HepG2 (cell line): ENCODE measurements around the gene TRIM7. TPM values are rescaled to one million over a fixed set of nuclear protein-coding genes. Genes with fewer than 3 reads are reported as not detected.

Experiments used
- HDAC2 ChIP-seq: sonication (generic); formaldehyde crosslinking; IDR thresholded peaks from 2 replicates; pipeline ENCODE4 v1.4.0; 2020; ENCODE audit warnings: missing genetic modification reagents
- KLF16 ChIP-seq, 2 experiments: sonication (generic) in 1 of 2; formaldehyde crosslinking in 1 of 2; IDR thresholded peaks; 2 replicates each; pipeline versions ENCODE4 v1.6.1 to v1.8.0; 2016 to 2023; ENCODE audit warnings: missing genetic modification reagents in 2 of 2, missing compliant biosample characterization in 1 of 2
- MAF1 ChIP-seq: sonication (generic); formaldehyde crosslinking; IDR thresholded peaks from 2 replicates; pipeline ENCODE4 v1.5.0; 2020; ENCODE audit warnings: missing genetic modification reagents, borderline replicate concordance
- MIER3 ChIP-seq: IDR thresholded peaks from 2 replicates; pipeline ENCODE4 v1.6.1; 2016; ENCODE audit warnings: missing compliant biosample characterization, borderline replicate concordance
- PAX8 ChIP-seq: sonication (generic); formaldehyde crosslinking; IDR thresholded peaks from 2 replicates; pipeline ENCODE4 v1.8.0; 2022; ENCODE audit warnings: mild to moderate bottlenecking, missing genetic modification reagents, borderline replicate concordance
- THAP7 ChIP-seq: sonication (generic); formaldehyde crosslinking; IDR thresholded peaks from 2 replicates; pipeline ENCODE4 v1.8.1; 2023; ENCODE audit warnings: mild to moderate bottlenecking, missing genetic modification reagents
- THRA ChIP-seq: sonication (generic); formaldehyde crosslinking; IDR thresholded peaks from 2 replicates; pipeline ENCODE4 v1.4.0; 2020; ENCODE audit warnings: missing genetic modification reagents, borderline replicate concordance
- ZBTB14 ChIP-seq: sonication (generic); formaldehyde crosslinking; IDR thresholded peaks from 2 replicates; pipeline ENCODE4 v1.4.0; 2020; ENCODE audit warnings: missing genetic modification reagents
- ZNF230 ChIP-seq: sonication (generic); formaldehyde crosslinking; IDR thresholded peaks from 2 replicates; pipeline ENCODE4 v1.4.0; 2020; ENCODE audit warnings: mild to moderate bottlenecking, missing genetic modification reagents
- ZNF484 ChIP-seq: sonication (generic); formaldehyde crosslinking; IDR thresholded peaks from 2 replicates; pipeline ENCODE4 v1.5.1; 2020; ENCODE audit warnings: mild to moderate bottlenecking, low read depth, missing genetic modification reagents, borderline replicate concordance
- ZNF629 ChIP-seq: sonication (generic); formaldehyde crosslinking; conservative IDR thresholded peaks from 2 replicates; pipeline ENCODE4 v1.5.0; 2020; ENCODE audit warnings: missing genetic modification reagents
- ZNF800 ChIP-seq: sonication (generic); formaldehyde crosslinking; IDR thresholded peaks from 2 replicates; pipeline ENCODE4 v1.4.0; 2020; ENCODE audit warnings: missing genetic modification reagents
- ZNF816 ChIP-seq: sonication (generic); formaldehyde crosslinking; IDR thresholded peaks from 2 replicates; pipeline ENCODE4 v1.8.0; 2022; ENCODE audit warnings: missing genetic modification reagents, mild to moderate bottlenecking, borderline replicate concordance
- polyA plus RNA-seq, 8 experiments: library from polyadenylated mRNA; depleted of rRNA in 3 of 8; stranded (reverse) in 7 of 8; unstranded in 1 of 8; fragments of >200 nt; fragmentation: Illumina TruSeq in 4 of 8; extraction: Trizol in 4 of 8; gene quantifications; 2 replicates each; pipeline versions ENCODE4 v1.2.1 to v1.2.3, GENCODE V29; 2011 to 2016; ENCODE audit warnings: low read depth in 4 of 8, missing spikeins in 1 of 8, mixed read lengths in 1 of 8; ENCODE audit not compliant: insufficient read depth in 1 of 8
- total RNA-seq, 5 experiments: library from RNA; depleted of rRNA; stranded (reverse); fragments of >200 nt; fragmentation: Illumina TruSeq; extraction: Trizol; gene quantifications; 2 replicates each; pipeline ENCODE4 v1.2.3, GENCODE V29; 2016; ENCODE audit warnings: low read depth in 1 of 5
- TF ChIP-seq, protein P1 (sequence below): IDR thresholded peaks from 2 replicates; pipeline ENCODE4 v1.6.1; 2016; ENCODE audit warnings: mild to moderate bottlenecking
- TF ChIP-seq, protein P2 (sequence below): sonication (generic); formaldehyde crosslinking; IDR thresholded peaks from 2 replicates; pipeline ENCODE4 v1.8.0; 2022; ENCODE audit warnings: mild to moderate bottlenecking, missing genetic modification reagents; ENCODE audit not compliant: insufficient replicate concordance

The TRIM7 gene
- total and polyA plus RNA-seq, 2 of the 13 experiments (the other 11 are each of a cell fraction or from before 2014, with no cell fraction given), result 0.13 TPM; not detected in 1

- peak; percentile 76; the same call in 1 of the 2 replicates for TF ChIP-seq THAP7 (CRISPR knock-in tag)
- TF ChIP-seq ZNF484 (CRISPR knock-in tag), result no peak
- no peak for TF ChIP-seq ZNF816 (CRISPR knock-in tag)
- 0 out of 2 replicates have a peak, but pooled peaks have one; percentile 62 for TF ChIP-seq MAF1 (CRISPR knock-in tag)
- TF ChIP-seq PAX8 (CRISPR knock-in tag), result 0 out of 2 replicates have a peak, but pooled peaks have one; percentile 50
- TF ChIP-seq THRA (CRISPR knock-in tag), result 0 out of 2 replicates have a peak, but pooled peaks have one; percentile 27
- 0 out of 2 replicates have a peak, but pooled peaks have one; percentile 19 for TF ChIP-seq ZBTB14 (CRISPR knock-in tag)
- TF ChIP-seq, protein P1, sequence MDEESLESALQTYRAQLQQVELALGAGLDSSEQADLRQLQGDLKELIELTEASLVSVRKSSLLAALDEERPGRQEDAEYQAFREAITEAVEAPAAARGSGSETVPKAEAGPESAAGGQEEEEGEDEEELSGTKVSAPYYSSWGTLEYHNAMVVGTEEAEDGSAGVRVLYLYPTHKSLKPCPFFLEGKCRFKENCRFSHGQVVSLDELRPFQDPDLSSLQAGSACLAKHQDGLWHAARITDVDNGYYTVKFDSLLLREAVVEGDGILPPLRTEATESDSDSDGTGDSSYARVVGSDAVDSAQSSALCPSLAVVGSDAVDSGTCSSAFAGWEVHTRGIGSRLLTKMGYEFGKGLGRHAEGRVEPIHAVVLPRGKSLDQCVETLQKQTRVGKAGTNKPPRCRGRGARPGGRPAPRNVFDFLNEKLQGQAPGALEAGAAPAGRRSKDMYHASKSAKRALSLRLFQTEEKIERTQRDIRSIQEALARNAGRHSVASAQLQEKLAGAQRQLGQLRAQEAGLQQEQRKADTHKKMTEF (CRISPR knock-in tag), result 0 out of 2 replicates have a peak, but pooled peaks have one; percentile 4
- TF ChIP-seq ZNF230 (CRISPR knock-in tag), result peak; percentile 77; the same call in 1 of the 2 replicates
- TF ChIP-seq, protein P2, sequence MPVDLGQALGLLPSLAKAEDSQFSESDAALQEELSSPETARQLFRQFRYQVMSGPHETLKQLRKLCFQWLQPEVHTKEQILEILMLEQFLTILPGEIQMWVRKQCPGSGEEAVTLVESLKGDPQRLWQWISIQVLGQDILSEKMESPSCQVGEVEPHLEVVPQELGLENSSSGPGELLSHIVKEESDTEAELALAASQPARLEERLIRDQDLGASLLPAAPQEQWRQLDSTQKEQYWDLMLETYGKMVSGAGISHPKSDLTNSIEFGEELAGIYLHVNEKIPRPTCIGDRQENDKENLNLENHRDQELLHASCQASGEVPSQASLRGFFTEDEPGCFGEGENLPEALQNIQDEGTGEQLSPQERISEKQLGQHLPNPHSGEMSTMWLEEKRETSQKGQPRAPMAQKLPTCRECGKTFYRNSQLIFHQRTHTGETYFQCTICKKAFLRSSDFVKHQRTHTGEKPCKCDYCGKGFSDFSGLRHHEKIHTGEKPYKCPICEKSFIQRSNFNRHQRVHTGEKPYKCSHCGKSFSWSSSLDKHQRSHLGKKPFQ (CRISPR knock-in tag), result peak; percentile 9
- peak; percentile 12; the same call in 1 of the 2 replicates for TF ChIP-seq MIER3
- TF ChIP-seq HDAC2 (CRISPR knock-in tag), result peak; percentile 26; the same call in 1 of the 2 replicates
- peak; percentile 87 for TF ChIP-seq ZNF629 (CRISPR knock-in tag)
- peak; percentile 49; the same call in 1 of the 2 replicates for TF ChIP-seq ZNF800 (CRISPR knock-in tag)
- 0 out of 4 replicates have a peak, but pooled peaks of 1 of the 2 experiments have one; percentile 54 for TF ChIP-seq KLF16 (CRISPR knock-in tag; IDR thresholded peaks at IDR 0.05)
These were observed 16.2 kb downstream of the TRIM7 start (continued) for GRCh38 chr5:181188700-181189362.
